Measurements from ENCODE around the gene ANKS1A.
"Not testable (repeated sequence)": the region's sequence is repeated elsewhere in the genome, so short reads cannot be mapped to it uniquely, and the experiment has no call there.

The ANKS1A gene

DNA sequence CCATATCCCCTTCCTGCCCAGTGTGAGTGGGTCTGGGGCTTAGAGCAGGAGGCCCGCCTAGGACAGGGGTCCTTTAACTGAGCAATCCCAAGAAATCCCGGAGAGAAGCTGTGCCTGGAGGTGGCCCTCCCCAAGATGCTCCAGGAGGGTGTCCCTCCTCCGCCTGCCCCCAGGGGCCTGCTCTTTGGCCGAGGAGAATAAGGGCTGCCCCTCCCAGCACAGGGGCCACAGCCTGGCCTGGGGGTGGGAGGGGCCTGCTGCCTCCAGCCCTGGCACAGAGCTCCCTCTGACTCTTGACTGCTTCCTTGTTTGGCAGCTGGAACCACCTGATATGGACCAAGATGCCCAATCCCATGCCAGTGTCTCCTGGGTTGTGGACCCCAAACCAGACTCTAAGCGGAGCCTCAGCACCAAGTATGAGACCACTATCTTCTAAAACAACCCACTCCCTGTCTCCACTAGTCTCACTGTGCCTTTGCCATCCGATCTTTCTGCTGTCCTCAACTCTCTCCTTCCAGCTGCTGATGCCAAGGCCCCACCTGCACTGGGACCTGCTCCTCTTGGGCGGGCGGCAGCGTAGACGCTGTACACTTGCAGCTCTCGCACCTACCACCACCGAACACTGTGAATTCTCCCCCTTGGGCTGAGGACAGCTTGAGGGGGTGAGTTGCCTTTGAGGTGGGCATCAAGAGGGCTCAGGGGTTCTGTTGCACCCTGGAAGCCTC, 197.7 kb downstream of the ANKS1A start:
- no peak overlapping the region for H3K27ac ChIP-seq
- DNase-seq (ENCODE audit: low read depth, low spot score): no peak

DNA sequence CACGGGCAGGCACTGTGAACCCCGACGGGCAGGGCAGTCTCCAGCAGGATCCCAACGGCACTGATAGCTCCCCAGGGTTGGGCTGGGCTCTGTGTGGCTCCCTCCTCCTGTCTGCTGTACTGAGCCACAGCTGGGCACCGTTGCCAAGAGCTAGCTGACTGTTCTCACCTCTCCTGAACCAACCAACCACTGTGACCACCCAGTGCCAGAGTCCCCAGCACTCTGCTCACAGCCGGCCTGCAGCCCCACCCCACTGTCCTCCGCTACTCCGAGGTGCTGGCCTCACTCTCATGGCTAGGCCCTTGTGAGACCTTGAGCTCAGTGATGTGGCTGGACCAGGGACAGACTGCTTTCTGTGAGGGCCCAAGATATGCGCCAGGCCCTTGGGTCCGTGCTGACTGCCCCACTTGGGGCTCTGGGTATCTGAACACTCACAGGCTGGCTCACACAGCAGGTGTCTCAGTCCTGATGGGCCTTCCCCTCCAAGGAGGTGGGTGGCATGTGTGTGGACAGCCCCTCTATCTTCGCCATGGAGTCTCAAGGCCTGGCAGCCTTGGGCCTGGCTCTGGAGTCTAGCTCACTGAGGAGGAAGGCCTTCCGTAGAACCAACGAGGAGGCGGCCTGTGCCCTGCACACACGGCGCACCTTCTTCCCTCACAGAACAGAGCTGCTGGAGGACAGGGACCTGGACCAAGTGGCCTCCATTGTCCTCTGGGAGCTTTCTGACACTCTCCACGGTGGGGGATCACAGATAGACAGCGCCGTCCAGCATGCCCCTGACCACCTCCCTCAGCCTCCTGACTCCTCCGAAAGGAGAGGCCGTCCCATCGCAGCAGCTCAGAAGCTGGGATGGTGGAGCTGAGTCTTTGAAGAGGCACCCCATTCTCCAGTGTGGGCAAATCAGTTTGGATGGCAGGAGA, 198.6 kb downstream of the ANKS1A start:
- H3K27ac ChIP-seq: no peak overlapping the region
- no peak for DNase-seq (ENCODE audit: low read depth, low spot score)

DNA sequence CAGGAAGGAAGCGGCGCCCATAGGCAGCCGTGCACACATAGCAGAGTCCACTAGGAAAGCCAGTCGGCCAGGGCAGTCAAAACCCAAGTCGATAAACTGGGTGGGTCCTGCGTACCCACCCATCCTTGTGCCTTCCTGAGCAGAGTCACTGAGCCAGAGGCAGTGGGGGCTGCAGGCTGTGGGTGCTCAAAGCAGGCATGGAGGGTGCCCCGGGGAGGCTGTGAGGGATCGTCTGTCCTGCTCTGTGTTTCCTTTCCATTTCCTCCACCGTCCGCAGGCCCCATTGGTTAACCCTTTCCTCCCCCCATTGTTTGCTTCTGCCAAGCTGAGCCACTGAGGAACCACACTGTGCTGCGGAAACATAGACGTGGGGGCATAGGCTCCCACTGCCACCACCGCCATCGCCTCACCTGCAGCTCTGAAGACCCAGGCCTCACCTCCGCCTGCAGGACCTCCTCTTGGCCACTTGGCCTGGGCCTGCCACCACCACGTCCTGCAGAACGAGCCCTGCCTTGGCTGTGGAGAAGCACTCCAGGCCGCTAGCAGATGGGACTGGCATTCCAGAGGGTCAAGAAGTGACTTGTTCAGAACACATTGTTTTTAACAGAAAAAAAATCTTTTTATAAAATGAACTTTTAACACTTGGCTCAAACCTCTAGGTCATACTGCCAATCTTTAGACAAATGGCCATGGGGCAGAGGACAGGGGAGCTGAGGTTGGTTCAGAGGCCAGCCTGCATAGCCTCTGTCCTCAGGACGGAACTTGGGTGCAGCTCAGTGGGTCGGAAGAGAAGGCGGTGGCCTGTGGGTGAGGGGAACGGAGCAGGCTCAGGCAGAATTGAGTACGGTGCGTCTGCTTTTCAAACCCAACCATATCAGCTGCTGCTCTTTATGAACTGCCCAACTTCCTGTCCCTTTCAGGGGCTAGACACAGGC, 199.5 kb downstream of the ANKS1A start:
- no peak for DNase-seq (ENCODE audit: low read depth, low spot score)
- H3K27ac ChIP-seq: no peak overlapping the region

DNA sequence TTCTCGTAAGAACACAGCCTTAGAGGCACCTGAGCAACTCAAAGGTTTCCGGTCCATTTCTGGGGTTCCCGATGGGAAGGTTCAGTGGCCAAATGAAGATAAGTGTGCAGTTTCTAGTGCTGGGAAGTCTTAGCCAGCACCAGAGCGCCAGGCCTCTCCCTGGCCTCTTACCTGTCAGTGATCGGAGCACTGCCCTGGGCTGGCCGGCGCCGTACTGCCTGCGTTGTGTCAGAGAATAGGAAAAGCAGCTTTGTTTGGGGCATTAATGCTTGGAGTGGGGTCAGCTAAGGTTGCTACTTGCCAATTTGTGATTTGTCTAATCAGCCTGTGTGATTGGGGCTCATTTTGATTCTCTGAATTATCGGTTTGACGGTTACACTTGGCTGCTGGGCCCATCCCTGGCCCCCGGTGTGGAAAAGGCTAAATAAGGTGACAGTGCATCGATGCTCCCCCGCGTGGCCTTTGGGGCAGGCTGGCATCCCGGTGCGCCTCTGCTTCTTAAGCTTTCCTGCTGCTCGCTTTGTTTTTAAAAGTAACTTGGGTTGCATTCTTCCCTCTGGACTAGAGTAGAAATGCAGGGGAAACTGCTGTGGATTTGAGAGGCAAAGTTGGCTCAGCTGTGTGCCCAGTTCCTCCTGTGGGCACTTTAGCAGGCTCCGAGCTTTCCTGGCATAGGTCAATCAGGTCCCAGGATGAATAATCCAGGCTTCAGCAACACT, 200.3 kb downstream of the ANKS1A start:
- no peak overlapping the region for H3K27ac ChIP-seq
- no peak for DNase-seq (ENCODE audit: low read depth, low spot score)

DNA sequence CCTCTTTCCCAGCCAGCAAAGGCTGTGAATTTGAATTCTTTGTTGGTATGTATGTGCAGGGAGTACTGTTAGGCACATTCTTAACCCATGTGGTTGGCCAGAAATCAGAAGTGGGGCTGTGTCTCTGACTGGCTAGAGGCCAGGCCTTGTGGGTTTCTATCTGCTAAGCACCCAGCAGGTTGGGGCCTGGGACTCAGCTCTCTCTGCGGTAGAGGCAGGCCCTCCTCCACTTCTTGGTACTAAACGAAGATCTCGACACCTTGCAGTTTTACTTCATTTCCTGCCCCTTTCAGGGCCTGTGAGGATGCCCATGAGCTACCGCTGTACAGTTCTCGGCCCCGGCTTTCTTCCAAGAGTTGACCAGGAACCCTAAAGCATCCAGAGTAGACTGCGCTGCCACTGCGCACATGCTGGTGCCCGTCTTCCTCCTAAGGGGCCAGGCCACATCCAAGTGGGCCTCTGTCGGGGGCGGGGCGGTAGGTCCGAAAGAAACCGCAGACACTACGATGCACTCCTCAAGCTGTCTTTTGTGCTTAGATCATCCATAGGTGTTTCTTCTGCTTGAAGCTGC, 201.0 kb downstream of the ANKS1A start:
- H3K27ac ChIP-seq: no peak overlapping the region
- DNase-seq (ENCODE audit: low read depth, low spot score): no peak

DNA sequence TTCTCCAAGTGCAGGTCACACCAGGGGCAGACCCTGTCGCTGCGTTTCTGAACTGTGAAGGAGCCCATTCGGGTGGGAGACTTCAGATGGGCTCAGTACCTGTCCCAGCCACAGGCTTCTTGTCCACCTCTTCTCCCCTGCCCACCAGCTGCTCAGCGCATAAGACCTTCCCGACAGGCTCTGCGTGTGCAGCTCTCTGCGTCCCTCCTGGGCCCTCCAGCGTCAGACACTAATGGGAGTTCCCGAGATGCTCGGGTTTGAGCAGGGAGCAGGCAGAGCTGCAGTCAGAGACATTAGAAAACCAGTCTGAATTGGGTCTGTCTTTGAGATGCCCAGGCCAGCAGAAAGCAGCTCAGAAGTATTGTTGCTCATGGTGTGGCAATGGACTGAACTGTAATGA, 201.7 kb downstream of the ANKS1A start:
- no peak for DNase-seq (ENCODE audit: low read depth, low spot score)
- H3K27ac ChIP-seq: no peak overlapping the region

DNA sequence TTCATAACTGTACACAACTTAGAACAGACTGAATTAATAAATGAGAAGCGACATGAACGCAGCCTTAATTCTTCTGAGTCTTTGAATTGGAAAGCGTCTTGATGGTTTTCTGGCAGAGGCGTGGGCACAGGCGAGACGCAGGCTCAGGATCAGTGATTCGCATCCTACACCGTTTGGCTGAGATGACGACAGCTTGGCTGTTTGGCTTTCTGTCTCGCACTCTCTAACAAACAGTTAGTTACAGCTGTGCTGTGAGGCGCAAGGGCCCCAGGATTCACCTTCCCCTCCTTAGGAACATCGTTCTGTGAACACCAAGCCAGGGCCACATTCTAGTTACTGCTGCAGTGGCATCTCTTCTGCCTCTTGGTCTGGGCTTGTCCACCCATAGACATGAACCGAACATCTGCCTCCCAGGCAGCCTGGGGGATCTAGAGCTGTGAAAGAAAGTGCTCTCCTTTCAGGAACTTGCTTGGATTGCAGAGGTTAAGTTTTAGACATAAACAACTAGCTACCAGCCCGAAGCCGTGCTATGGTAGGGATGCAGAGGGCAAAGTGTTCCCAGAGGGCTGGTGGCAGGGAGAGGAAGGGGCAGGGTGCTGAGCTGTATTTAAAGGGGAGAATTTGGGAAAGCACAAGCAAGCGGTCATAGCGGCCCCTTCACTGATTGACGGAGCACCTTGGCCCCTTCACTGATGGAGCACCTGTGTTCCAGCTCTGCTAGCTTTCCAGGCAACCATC, 202.5 kb downstream of the ANKS1A start:
- DNase-seq (ENCODE audit: low read depth, low spot score): no peak
- no peak overlapping the region for H3K27ac ChIP-seq

DNA sequence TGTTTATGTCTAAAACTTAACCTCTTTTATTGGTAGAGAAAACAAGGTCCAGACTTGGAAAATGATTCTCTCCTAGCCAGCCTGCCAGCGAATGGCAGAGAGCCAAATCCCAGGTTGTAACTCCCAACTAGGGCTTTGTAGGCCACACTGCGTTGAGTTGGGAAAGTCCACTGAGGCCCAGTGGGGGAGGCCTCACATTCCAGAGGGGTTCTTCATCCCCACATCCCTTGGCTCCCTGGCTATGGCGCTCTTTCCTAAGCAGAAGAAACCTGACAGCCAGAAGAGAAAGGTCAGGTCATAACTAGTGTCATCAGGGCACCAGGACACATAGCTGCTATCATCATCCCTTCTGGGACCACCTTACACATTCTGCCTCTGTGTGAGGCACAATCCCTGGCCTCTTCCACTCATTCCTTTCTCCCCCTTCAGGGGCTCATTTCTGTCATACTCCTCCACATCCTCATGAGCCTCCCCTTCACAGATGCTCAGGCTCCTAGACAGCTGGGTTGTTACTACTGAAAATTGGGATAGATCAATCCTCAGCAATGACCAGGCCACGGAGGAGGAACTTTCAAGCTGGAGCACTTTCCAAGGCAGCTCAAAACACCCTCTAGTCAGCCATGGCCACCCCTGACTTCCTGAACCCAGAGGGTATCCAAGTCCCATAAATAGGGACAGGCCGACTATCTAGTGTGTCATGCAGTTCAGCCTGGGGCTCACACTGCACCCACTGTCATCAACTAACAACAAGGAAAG, 203.5 kb downstream of the ANKS1A start:
- DNase-seq (ENCODE audit: low read depth, low spot score): no peak
- H3K27ac ChIP-seq: no peak overlapping the region

DNA sequence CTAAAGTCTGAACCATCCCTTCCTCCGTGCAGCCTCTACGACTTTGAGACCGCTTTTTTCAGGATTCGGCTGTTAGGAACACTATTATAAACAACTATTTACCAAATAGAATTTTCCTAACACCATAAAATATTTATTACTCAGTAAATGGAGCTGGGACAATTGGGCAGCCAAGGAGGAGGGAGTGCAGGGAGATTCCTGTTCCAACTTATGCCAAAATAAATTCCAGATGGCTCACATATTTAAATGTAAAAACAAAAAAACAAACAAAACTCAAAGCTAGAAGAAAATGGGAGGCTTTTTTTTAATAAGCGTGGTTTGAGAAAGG, 204.0 kb downstream of the ANKS1A start:
- no peak overlapping the region for H3K27ac ChIP-seq
- no peak for DNase-seq (ENCODE audit: low read depth, low spot score)

DNA sequence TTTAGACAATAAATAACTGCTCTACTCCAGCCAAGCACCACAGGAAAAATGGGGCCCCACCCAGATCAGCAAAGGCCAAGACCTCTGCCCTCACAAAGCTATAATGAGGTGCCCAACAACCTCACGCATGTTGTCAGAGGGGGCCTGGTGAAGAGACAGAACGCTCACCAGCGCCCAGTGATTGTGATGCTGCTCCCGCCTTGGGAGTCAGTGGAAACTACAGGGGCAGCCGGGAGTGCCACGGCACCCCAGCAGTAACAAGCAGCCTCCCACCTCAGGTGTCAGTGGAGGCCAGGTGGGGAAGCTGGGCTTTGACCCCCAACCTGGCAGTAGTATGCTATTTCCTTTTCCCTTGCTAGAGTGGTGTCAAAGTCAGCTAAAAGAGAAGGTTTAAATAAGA, 204.7 kb downstream of the ANKS1A start:
- H3K27ac ChIP-seq: no peak overlapping the region
- no peak for DNase-seq (ENCODE audit: low read depth, low spot score)

DNA sequence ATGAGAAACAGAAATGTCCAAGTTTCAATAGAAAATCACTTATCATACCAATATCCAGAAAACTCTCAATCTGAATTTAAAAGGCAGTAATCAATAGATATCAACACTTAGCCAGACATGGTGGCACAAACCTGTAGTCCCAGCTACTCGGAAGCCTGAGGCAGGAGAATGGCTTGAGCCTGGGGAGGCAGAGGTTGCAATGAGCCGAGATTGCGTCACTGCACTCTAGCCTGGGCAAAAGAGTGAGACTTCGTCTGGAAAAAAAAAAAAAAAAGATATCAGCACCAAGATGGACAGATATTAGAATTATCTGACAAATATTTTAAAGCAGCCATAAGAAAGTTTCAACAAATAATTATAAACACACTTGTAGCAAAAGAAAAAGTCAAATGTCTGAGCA, 205.1 kb downstream of the ANKS1A start:
- DNase-seq (ENCODE audit: low read depth, low spot score): no peak
- H3K27ac ChIP-seq: no peak overlapping the region

DNA sequence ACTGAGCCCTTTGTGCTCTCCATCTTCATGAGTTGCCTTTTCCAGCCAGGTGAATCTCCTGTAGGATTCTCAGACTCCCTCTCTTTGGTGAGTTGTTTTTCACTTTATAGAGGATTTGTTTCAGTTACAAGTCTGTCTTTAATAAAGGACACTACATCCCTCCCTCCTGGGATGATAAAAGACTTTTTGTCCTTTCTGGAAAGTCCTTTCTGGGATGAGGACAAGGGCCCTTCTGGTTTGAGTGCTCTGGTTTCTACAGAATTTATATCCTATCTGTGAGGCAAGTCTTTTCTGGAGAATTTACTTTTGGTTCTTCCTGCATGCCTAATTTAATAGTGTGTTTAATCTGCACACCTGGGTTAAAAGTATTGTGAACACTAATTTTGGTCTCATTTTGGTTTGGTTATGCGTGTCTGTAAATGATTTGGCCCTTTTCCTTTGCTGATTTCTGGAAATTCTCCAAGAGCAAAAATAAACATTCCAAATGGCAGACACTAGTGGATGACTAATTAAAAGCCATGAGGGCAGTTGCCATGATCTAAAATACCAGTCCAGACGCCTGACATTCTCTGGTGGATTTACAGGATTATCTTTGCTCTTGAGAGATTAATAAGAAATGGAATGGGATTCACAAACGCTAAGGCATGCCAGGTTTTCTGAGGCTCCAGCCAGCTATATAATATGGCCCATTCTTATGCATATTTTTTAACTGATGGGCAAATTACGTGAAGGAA, 207.2 kb downstream of the ANKS1A start:
- H3K27ac ChIP-seq: no peak overlapping the region
- no peak for DNase-seq (ENCODE audit: low read depth, low spot score)

DNA sequence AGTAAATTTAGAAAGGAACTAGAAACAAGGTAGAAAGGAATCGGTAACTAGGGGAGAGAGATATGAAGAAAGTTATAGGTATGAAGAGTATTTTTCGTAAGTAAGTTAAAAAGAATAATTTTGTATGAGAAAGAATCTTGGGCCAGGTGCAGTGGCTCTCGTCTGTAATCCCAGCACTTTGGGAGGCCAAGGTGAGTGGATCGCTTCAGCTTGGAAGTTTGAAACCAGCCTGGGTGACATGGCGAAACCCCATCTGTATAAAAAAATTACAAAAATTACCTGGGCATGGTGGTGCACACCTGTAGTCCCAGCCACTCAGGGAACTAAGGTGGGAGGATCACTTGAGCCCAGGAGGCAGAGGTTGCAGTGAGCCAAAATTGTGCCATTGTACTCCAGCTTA, 210.1 kb downstream of the ANKS1A start:
- H3K27ac ChIP-seq: no peak overlapping the region
- DNase-seq (ENCODE audit: low read depth, low spot score): no peak

DNA sequence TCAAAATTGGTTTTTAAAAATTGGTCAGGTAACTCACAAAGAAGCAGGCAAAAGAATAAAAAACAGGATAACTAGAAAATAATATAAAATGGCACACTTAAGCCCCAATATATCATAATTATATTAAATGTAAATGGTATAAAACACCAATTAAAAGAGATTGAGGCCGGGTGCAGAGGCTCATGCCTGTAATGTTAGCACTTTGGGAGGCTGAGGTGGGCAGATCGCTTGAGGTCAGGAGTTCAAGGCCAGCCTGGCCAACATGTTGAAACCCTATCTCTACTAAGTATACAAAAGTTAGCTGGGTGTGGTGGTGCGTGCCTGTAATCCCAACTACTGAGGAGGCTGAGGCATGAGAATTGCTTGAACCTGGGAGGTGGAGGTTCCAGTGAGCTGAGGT, 216.0 kb downstream of the ANKS1A start:
- DNase-seq (ENCODE audit: low read depth, low spot score): no peak
- H3K27ac ChIP-seq: no peak overlapping the region

DNA sequence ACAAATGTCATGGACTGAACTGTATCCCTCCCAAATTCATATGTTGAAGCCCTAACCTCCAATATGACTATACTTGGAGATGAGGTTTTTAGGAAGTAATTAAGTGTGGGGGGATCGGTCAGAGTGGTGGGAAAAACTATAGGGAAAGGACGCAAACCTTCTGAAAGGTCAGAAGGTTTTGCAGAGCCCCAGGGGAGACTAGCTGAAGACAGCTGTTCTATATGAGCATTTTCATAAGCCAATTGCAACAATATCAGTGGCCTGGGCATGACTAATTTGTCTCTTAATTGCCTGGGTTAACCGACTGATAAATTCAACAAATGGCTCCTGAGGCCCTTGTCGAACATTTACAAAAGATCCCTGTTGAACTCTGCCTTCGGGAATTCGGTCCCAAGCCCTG, 217.0 kb downstream of the ANKS1A start:
- not testable (repeated sequence) for DNase-seq (ENCODE audit: low read depth, low spot score); H3K27ac ChIP-seq

DNA sequence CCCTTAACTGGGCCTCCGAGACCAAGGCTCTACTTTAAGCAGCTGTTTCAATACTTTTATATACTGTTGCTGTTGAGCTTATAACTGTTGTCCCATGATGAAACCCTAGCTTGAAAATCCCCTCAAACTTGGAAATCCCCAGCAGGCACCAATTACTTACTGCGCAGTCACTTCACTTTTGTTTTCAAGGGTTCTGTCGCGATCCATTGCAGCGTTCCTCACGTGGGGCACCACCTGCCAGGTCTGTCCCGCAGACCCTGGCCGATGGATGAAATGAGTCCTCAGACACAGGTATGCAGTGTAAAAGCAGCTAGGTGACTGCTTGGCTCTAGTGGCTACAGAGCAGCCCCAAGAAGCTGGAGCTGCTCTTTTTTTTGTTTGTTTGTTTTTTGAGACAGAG, 218.2 kb downstream of the ANKS1A start:
- H3K27ac ChIP-seq; DNase-seq (ENCODE audit: low read depth, low spot score): not testable (repeated sequence)

DNA sequence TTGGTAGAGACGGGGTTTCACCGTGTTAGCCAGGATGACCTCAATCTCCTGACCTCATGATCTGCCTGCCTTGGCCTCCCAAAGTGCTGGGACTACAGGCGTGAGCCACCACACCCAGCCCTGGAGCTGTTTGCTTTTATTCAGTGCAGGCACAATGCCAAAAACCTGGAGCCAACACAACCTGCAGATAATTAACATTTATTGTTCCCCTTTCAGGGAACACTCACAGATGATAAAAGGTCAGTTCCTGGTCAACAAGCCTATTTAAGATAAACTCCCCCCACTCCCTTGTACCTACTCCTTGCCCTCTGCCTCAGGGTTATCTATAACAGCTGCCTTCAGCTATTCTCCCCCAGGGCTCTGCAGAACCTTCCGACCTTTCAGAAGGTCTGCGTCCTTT, 218.7 kb downstream of the ANKS1A start:
- DNase-seq (ENCODE audit: low read depth, low spot score); H3K27ac ChIP-seq: not testable (repeated sequence)
